GM19468 (cell line): Measurements from ENCODE around the gene SLC25A36.
"Not testable (repeated sequence)": the region's sequence is repeated elsewhere in the genome, so short reads cannot be mapped to it uniquely, and the experiment has no call there.

Experiments
- ATAC-seq: cut with Tn5 transposase; IDR thresholded peaks from one replicate; pipeline ENCODE4 v1.9.1; 2021; ENCODE audit warnings: mild to moderate bottlenecking, moderate library complexity, moderate number of reproducible peaks; ENCODE audit not compliant: unreplicated experiment; ENCODE audit errors: extremely low read depth

The SLC25A36 gene

DNA sequence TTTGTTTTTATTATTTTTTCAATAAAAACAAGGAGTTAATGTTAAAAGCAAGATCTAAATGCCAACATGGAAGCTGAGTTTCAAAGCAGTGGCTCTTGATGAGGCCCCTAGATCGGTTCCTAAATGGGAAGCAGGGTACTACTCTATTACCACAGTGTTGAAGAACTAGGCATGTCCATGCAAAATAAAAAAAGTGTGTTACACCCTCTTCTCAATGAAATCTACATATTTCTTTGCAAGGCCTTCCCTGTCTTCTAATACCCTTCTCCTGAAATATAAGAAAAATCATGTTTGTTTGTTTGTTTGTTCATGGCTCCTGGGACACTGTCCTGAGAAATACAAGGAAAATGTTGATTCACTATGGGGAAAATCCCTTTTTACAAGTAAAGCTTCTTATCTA is 12.2 kb upstream of the SLC25A36 start:
- ATAC-seq: no peak

GRCh38 chr3:140931016-140931454 is 10.6 kb upstream of the SLC25A36 start:
- ATAC-seq: no peak

DNA sequence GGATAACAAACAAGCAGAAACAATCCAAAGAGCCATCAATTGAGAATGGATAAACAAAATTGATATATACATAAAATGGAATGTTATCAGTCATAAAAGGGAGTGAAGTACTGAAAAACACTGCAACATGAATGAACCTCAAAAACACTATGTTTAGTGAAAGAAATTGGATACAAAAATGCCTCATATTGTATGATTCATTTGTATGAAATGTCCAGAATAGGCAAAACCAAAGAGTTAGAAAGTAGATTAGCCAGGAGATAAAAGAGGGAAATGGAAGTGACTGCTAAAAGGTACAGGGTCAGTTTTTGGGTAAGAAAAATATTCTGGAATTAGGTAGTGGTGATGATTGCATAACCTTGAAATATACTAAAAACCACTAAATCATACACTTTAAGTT is 9.8 kb upstream of the SLC25A36 start:
- ATAC-seq: no peak

DNA sequence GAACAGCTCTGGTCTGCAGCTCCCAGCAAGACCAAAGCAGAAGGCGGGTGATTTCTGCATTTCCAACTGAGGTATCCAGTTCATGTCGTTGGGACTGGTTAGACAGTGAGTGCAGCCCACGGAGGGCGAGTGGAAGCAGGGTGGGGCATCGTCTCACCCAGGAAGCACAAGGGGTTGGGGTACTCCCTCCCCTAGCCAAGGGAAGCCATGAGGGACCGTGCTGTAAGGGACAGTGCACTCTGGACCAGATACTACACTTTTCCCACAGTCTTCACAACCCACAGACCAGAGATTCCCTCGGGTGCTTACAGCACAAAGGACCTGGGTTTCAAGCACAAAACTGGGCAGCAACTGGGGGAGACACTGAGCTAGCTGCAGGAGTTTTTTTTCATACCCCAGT is 8.5 kb upstream of the SLC25A36 start:
- ATAC-seq: no peak

- no peak for ATAC-seq
Observed at GRCh38 chr3:140933552-140933951, 8.1 kb upstream of the SLC25A36 start.

GRCh38 chr3:140939305-140939704 is 2.3 kb upstream of the SLC25A36 start:
- ATAC-seq: not testable (repeated sequence)

DNA sequence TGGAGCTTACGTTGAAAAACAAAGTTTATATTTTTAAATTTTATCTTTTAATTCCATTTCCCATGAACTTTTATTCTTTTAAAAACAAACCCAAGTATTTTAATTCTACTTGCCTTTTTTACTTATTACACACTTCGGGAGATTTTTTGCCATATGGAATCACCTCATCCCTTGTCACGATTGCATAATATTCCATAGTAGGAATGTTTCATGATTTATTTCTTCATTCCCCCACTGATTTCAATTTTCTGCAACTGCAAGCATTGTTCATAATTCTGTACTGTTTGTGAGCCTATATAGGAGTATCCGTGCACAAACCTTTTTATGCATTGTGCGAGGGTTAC is 574 bp upstream of the SLC25A36 start:
- ATAC-seq: no peak

GRCh38 chr3:140942221-140943104 is 827 bp downstream of the SLC25A36 start:
- no peak for ATAC-seq

- no peak for ATAC-seq
Observed at GRCh38 chr3:140943781-140944552, 2.3 kb downstream of the SLC25A36 start.

GRCh38 chr3:140948460-140949249 is 7.0 kb downstream of the SLC25A36 start:
- ATAC-seq: no peak

DNA sequence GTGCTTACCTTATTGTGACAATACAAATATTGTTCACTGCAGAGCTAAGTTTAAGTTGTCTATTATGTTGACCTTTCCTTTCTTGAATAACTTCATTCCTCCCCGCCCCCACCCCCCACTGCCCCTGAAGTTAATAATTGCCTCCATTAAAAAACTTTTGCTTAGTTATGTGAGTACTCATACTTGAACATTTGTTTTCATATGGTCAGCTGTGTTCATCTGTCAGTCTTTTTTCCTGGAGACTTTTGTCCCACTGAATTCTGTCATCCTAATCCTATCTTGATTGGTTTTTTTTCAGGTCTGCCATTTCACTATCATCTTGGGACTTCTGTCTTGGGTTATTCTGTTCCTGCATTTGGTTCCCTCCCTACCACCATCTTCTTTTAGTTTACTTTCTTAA is 8.5 kb downstream of the SLC25A36 start:
- no peak for ATAC-seq

- ATAC-seq: no peak
Observed at GRCh38 chr3:140950863-140951262, 9.2 kb downstream of the SLC25A36 start.

DNA sequence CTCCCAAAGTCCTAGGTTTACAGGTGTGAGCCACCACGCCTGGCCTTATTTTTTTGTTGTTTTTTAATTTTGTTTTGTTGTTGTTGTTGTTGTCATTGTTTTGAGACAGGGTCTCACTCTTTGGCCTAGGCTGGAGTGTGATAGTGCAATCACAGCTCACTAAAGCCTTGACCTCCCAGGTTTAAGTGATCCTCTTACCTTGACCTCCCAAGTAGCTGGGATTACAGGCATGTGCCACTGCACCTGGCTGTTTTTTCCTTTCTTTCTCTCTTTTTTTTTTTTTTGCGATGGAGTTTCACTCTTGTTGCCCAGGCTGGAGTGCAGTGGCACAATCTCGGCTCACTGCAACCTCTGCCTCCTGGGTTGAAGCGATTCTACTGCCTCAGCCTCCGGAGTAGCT is 10.1 kb downstream of the SLC25A36 start:
- not testable (repeated sequence) for ATAC-seq

DNA sequence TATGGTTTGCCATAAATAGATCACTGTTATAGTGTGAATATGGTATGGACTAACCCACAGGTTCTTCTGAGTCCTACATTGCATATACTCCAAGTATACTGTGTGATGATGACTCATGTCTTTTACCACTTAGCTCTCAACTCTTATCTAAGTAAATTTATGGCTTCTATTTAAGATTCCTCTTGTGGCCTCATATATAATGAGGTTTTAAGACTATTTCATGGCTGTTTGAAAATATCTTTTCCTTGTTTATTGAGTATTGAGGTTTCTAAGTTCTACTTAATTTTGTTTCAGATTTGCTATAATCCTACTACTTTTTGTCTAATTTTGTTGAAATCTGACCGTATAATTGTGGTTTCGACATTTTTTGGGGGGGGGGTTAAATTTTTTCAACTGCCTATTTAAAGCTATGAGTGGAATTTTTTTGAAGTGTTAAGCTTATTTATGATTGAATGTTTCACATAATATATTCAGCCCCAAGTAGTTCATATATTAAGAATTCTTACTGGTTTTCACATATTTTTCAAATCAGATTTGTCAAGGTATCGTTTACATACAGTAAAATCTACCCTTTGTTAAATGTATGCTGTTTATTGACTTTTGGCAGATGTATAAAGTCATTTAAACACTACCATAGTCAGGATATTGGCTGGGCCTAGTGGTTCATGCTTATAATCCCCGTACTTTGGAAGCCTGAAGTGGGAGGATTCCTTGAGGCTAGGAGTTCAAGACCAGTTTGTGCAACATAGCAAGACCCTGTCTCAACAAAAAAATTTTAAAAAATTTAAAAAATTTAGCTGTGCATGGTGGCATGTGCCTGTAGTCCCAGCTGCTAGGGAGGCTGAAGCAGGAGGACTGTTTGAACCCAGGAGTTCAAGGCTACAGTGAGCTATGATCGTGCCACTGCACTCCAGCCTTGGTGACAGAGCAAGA is 11.7 kb downstream of the SLC25A36 start:
- ATAC-seq: no peak

- ATAC-seq: no peak
Observed at GRCh38 chr3:140954576-140954975, 12.9 kb downstream of the SLC25A36 start.

DNA sequence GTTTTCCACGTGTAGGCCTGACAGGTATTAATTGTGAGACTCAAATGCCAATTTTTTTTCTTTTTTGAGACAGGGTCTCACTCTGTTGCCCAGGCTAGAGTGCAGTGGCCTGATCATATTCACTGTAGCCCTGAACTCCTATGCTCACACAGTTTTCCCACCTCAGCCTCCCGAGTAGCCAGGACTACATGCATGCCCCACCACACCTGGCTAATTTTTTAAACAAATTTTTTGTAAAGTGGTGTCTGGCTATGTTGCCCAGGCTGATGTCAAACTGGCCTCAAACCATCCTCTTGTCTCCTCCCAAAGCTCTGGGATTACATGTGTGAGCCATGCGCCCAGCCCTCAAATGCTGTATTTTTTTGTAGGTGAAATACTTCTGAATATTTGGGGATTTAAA is 14.0 kb downstream of the SLC25A36 start:
- ATAC-seq: no peak

GRCh38 chr3:140956058-140956835 is 14.6 kb downstream of the SLC25A36 start:
- no peak for ATAC-seq

DNA sequence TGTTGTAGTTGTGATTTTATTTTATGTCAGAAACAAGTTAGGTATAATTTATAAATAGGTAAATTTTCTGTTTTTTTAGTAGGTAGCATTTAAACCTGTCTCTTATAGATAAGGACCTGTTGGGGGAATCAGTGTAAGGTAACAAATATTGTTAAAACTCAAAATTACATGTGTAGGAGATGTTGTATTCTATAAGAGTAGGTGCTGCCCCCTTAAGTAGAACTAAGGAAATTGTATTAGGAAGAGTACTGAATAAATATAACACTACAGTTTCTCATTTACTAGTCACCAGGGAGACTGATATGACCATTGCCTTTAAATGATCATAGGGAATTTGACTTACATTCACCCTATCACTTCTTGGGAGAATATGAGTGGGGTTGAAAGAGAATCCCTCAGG is 31.2 kb downstream of the SLC25A36 start:
- ATAC-seq: no peak

GRCh38 chr3:140974900-140975299 is 33.3 kb downstream of the SLC25A36 start:
- no peak for ATAC-seq
